Keratinocyte (primary cell): ENCODE measurements around the gene AMELY. TPM values are rescaled to one million over a fixed set of nuclear protein-coding genes. Genes with fewer than 3 reads are reported as not detected.
"Not testable (repeated sequence)": the region's sequence is repeated elsewhere in the genome, so short reads cannot be mapped to it uniquely, and the experiment has no call there.

ENCODE experiments used
- DNase-seq: peaks from one replicate; pipeline ENCODE4 v3.0.0-alpha.2; 2011; ENCODE audit warnings: low read depth, missing footprints, low spot score
- FAIRE-seq: peaks from 2 replicates; lab custom pipeline; 2011; peaks lifted over from hg19 to GRCh38; lab: Jason Lieb, UNC
- H2AFZ ChIP-seq: 2 replicates; pipeline ENCODE4 v1.6.0; 2012; ENCODE audit warnings: low read length, control low read depth, inconsistent platforms; ENCODE audit not compliant: control insufficient read depth
- H3K27ac ChIP-seq: 2 replicates; pipeline ENCODE4 v1.5.1; 2011; ENCODE audit warnings: low read length; ENCODE audit not compliant: control insufficient read depth, insufficient read depth
- H3K27me3 ChIP-seq: 3 replicates; pipeline ENCODE4 v1.6.0; 2011; ENCODE audit warnings: low read length; ENCODE audit not compliant: control insufficient read depth, insufficient read depth; ENCODE audit errors: extremely low read depth
- H3K36me3 ChIP-seq, 2 experiments: 2 replicates in 1 of 2; 3 replicates in 1 of 2; pipeline ENCODE4 v1.5.1; 2011; ENCODE audit warnings: low read length in 2 of 2, mild to moderate bottlenecking in 1 of 2; ENCODE audit not compliant: control insufficient read depth in 2 of 2, insufficient read depth in 2 of 2; ENCODE audit errors: extremely low read depth in 1 of 2
- H3K4me1 ChIP-seq: 3 replicates; pipeline ENCODE4 v1.5.1; 2011; ENCODE audit warnings: low read length; ENCODE audit not compliant: control insufficient read depth, insufficient read depth; ENCODE audit errors: extremely low read depth
- H3K4me2 ChIP-seq: 3 replicates; pipeline ENCODE4 v1.6.0; 2011; ENCODE audit warnings: low read depth, low read length; ENCODE audit not compliant: control insufficient read depth, insufficient read depth; ENCODE audit errors: extremely low read depth
- H3K4me3 ChIP-seq, 3 experiments: fragments of 200-600 bp in 1 of 3; sonication (generic) in 1 of 3; 2 replicates in 2 of 3; 3 replicates in 1 of 3; pipeline ENCODE4 v1.5.1; 2011 to 2016; ENCODE audit warnings: low read length in 3 of 3, mild to moderate bottlenecking in 3 of 3, control low read depth in 2 of 3, inconsistent platforms in 1 of 3, low read depth in 1 of 3, mixed read lengths in 1 of 3, mixed run types in 1 of 3, moderate library complexity in 1 of 3; ENCODE audit not compliant: control insufficient read depth in 2 of 3, insufficient read depth in 2 of 3; ENCODE audit errors: extremely low read depth in 1 of 3
- H3K79me2 ChIP-seq: 2 replicates; pipeline ENCODE4 v1.6.0; 2012; ENCODE audit warnings: low read length; ENCODE audit not compliant: control insufficient read depth, insufficient read depth
- H3K9ac ChIP-seq: 3 replicates; pipeline ENCODE4 v1.6.0; 2011; ENCODE audit warnings: low read length; ENCODE audit not compliant: control insufficient read depth, insufficient read depth; ENCODE audit errors: extremely low read depth
- H3K9me1 ChIP-seq: 3 replicates; pipeline ENCODE4 v1.6.0; 2011; ENCODE audit warnings: low read length; ENCODE audit not compliant: control insufficient read depth, insufficient read depth; ENCODE audit errors: extremely low read depth
- H3K9me3 ChIP-seq: 2 replicates; pipeline ENCODE4 v1.5.1; 2012; ENCODE audit warnings: low read depth, low read length; ENCODE audit not compliant: control insufficient read depth
- H4K20me1 ChIP-seq: 3 replicates; pipeline ENCODE4 v1.6.0; 2011; ENCODE audit warnings: low read length; ENCODE audit not compliant: control insufficient read depth, insufficient read depth; ENCODE audit errors: extremely low read depth
- EZH2 ChIP-seq: IDR thresholded peaks from one replicate; pipeline ENCODE4 v1.6.1; 2012; ENCODE audit warnings: inconsistent platforms, mild to moderate bottlenecking, low read length, moderate library complexity
- dilution Hi-C: fragments of 300-500 bp; cut with MboI; formaldehyde crosslinking; loops from one replicate; pipeline ENCODE4 v1.7.0; 2020; ENCODE audit warnings: low sequenced_read_pairs; ENCODE audit not compliant: extremely low pct_ligation_motif_present
- polyA plus RNA-seq, 5 experiments: library from polyadenylated mRNA; depleted of rRNA in 3 of 5; stranded (reverse) in 3 of 5; stranded (forward) in 1 of 5; unstranded in 1 of 5; fragments of >200 nt; gene quantifications; 1 replicate in 1 of 5; 2 replicates in 3 of 5; 3 replicates in 1 of 5; pipeline versions ENCODE4 v1.2.1 to v1.2.3, GENCODE V29; 2011 to 2012; ENCODE audit warnings: missing spikeins in 2 of 5, low read depth in 1 of 5, low replicate concordance in 1 of 5
- TF ChIP-seq, protein P1 (sequence below), 3 experiments: IDR thresholded peaks in 1 of 3; conservative IDR thresholded peaks in 1 of 3; optimal IDR thresholded peaks in 1 of 3; 2 replicates in 2 of 3; 3 replicates in 1 of 3; pipeline versions ENCODE3 to v1.5.1; 2011; ENCODE audit warnings: low read length in 3 of 3, mild to moderate bottlenecking in 3 of 3, moderate library complexity in 2 of 3, control low read depth in 1 of 3, inconsistent platforms in 1 of 3; ENCODE audit not compliant: insufficient read depth in 2 of 3; ENCODE audit errors: extremely low read depth in 1 of 3

AMELY gene
- polyA plus RNA-seq, 1 donor (not counting 4 experiments of a cell fraction or from before 2014, with no cell fraction given): not detected

DNA sequence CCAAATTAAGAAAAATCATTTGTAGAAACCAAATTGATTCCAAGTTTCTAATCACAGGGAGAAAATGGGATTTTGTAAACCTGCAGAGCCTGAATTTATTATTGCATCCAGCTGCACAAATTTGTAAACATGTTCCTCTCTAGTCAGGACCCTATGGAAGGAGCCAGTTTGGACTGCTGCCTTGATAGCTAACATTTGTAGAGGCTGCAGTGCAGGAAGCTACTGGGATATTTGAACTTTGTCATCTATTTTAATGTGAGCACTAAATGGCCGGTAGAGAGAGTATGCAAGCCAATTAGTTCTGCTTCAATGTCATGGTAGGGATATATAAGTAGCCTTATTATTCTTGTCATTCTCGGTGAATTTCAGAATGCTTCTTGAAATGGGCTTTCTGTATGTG is 62.2 kb downstream of the AMELY start:
- no peaks in the 10 kb centered on the region for H3K9me3 ChIP-seq
- dilution Hi-C loops: no loop called here
- no peaks in the 10 kb centered on the region for H3K4me1 ChIP-seq
- DNase-seq (no peak), FAIRE-seq (no peak)
- no peaks in the 10 kb centered on the region for H3K79me2 ChIP-seq
- no peaks in the 10 kb centered on the region for H4K20me1 ChIP-seq
- no peak overlapping the region for H3K4me3 ChIP-seq
- H3K27ac ChIP-seq: no peak overlapping the region
- no peak overlapping the region for H3K9ac ChIP-seq
- TF ChIP-seq, protein P1, sequence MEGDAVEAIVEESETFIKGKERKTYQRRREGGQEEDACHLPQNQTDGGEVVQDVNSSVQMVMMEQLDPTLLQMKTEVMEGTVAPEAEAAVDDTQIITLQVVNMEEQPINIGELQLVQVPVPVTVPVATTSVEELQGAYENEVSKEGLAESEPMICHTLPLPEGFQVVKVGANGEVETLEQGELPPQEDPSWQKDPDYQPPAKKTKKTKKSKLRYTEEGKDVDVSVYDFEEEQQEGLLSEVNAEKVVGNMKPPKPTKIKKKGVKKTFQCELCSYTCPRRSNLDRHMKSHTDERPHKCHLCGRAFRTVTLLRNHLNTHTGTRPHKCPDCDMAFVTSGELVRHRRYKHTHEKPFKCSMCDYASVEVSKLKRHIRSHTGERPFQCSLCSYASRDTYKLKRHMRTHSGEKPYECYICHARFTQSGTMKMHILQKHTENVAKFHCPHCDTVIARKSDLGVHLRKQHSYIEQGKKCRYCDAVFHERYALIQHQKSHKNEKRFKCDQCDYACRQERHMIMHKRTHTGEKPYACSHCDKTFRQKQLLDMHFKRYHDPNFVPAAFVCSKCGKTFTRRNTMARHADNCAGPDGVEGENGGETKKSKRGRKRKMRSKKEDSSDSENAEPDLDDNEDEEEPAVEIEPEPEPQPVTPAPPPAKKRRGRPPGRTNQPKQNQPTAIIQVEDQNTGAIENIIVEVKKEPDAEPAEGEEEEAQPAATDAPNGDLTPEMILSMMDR (optimal IDR thresholded peaks at IDR 0.05 in 1 of 3, IDR thresholded peaks at IDR 0.05 in 1 of 3, conservative IDR thresholded peaks at IDR 0.05 in 1 of 3; ENCODE audit: extremely low read depth in 1 of 3, insufficient read depth in 2 of 3, low read length in 3 of 3): no peak
- TF ChIP-seq EZH2: no peak
- H2AFZ ChIP-seq: no peak overlapping the region
- H3K27me3 ChIP-seq: no peaks in the 10 kb centered on the region
- H3K4me2 ChIP-seq: no peak overlapping the region
- H3K9me1 ChIP-seq: no peaks in the 10 kb centered on the region
- H3K36me3 ChIP-seq: no peaks in the 10 kb centered on the region

DNA sequence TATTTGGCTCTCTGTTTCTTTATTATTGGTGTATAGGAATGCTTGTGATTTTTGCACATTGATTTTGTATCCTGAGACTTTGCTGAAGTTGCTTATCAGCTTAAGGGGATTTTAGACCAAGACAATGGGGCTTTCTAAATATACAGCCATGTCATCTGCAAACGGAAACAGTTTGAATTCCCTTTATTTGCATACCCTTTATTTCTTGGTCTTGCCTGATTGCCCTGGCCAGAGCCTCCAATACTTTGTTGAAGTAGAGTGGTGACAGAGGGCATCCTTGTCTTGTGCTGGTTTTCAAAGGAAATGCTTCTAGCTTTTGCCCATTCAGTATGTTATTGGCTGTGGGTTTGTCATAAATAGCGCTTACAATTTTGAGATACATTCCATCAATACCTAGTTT is 68.9 kb downstream of the AMELY start:
- H2AFZ ChIP-seq, FAIRE-seq: not testable (repeated sequence)

More for the DNA sequence above, 68.9 kb downstream of the AMELY start:
- DNase-seq, H3K9me1 ChIP-seq, H3K27me3 ChIP-seq, dilution Hi-C loops, H3K27ac ChIP-seq, H3K4me3 ChIP-seq, H3K36me3 ChIP-seq, H3K4me2 ChIP-seq, H3K79me2 ChIP-seq, H3K9ac ChIP-seq, H4K20me1 ChIP-seq, H3K9me3 ChIP-seq, H3K4me1 ChIP-seq: not testable (repeated sequence)

Other genes with a start within 250 kb of the AMELY start
- gene TBL1Y, start 1.1 kb downstream of the AMELY start, polyA plus RNA-seq: not detected in 3 replicates